ENCODE data around the gene SCAPER. TPM values are rescaled to one million over a fixed set of nuclear protein-coding genes. Genes with fewer than 3 reads are reported as not detected.
"Not testable (repeated sequence)": the region's sequence is repeated elsewhere in the genome, so short reads cannot be mapped to it uniquely, and the experiment has no call there.

SCAPER gene
- total RNA-seq, 4 donors from 2014 or later: 29.9 to 86.6 (median 45.6) TPM

GRCh38 chr15:76823890-76824289 is 81.2 kb downstream of the SCAPER start:
- H3K9me3 ChIP-seq: no peaks in the 10 kb centered on the region

GRCh38 chr15:76823303-76823702 is 81.8 kb downstream of the SCAPER start:
- H3K4me3 ChIP-seq: no peak overlapping the region
- no peak overlapping the region for H3K27ac ChIP-seq
- H3K36me3 ChIP-seq: no peaks in the 10 kb centered on the region
- no peak for DNase-seq
- no peaks in the 10 kb centered on the region for H3K4me1 ChIP-seq
- no peaks in the 10 kb centered on the region for H3K9me3 ChIP-seq
- no peak for TF ChIP-seq POLR2A (IDR thresholded peaks at IDR 0.05)
- no peak for TF ChIP-seq CTCF (IDR thresholded peaks at IDR 0.05)
- H3K27me3 ChIP-seq: no peaks in the 10 kb centered on the region

More at GRCh38 chr15:76823890-76824289, 81.2 kb downstream of the SCAPER start:
- Histone ChIP-seq H3K27me3 (no peaks in the 10 kb centered on the region), H3K4me1 (no peaks in the 10 kb centered on the region), H3K36me3 (no peaks in the 10 kb centered on the region), H3K27ac (no peak overlapping the region), H3K4me3 (no peak overlapping the region)
- TF ChIP-seq POLR2A (IDR thresholded peaks at IDR 0.05): no peak
- no peak for TF ChIP-seq CTCF (IDR thresholded peaks at IDR 0.05)
- no peak for DNase-seq

DNA sequence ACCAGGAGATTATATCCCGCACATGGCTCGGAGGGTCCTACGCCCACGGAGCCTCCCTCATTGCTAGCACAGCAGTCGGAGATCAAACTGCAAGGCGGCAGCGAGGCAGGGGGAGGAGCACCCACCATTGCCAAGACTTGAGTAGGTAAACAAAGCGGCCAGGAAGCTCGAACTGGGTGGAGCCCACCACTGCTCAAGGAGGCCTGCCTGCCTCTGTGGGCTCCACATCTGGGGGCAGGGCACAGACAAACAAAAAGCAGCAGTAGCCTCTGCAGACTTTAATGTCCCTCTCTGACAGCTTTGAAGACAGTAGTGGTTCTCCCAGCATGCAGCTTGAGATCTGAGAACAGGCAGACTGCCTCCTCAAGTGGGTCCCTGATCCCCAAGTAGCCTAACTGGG is 86.2 kb downstream of the SCAPER start:
- DNase-seq, H3K36me3 ChIP-seq, H3K4me1 ChIP-seq, H3K27me3 ChIP-seq, H3K27ac ChIP-seq, H3K9me3 ChIP-seq, H3K4me3 ChIP-seq: not testable (repeated sequence)

DNA sequence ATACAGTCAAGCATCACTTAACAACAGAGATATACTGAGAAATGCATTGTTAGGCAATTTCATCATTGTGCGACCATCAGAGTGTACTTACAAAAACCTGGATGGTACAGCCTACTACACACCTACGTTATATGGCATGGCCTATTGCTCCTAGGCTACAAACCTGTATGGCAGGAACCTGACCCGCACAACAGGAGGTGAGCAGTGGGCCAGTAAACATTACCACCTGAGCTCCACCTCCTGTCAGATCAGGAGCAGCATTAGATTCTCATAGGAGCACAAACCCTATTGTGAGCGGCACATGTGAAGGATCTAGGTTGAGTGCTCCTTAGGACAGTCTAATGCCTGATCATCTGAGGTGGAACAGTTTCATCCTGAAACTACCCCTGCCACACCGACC is 89.7 kb downstream of the SCAPER start:
- TF ChIP-seq POLR2A (IDR thresholded peaks at IDR 0.05) (no peak), CTCF (IDR thresholded peaks at IDR 0.05) (no peak)
- Histone ChIP-seq H3K4me1 (no peaks in the 10 kb centered on the region), H3K27me3 (no peaks in the 10 kb centered on the region), H3K9me3 (no peaks in the 10 kb centered on the region), H3K4me3 (no peak overlapping the region), H3K27ac (no peak overlapping the region), H3K36me3 (no peaks in the 10 kb centered on the region)
- no peak for DNase-seq

GRCh38 chr15:76812381-76812780 is 92.8 kb downstream of the SCAPER start:
- Histone ChIP-seq H3K36me3 (no peaks in the 10 kb centered on the region), H3K9me3 (no peaks in the 10 kb centered on the region), H3K27ac (no peak overlapping the region), H3K27me3 (no peaks in the 10 kb centered on the region), H3K4me1 (no peaks in the 10 kb centered on the region), H3K4me3 (no peak overlapping the region)
- no peak for TF ChIP-seq POLR2A (IDR thresholded peaks at IDR 0.05)
- no peak for TF ChIP-seq CTCF (IDR thresholded peaks at IDR 0.05)
- no peak for DNase-seq

DNA sequence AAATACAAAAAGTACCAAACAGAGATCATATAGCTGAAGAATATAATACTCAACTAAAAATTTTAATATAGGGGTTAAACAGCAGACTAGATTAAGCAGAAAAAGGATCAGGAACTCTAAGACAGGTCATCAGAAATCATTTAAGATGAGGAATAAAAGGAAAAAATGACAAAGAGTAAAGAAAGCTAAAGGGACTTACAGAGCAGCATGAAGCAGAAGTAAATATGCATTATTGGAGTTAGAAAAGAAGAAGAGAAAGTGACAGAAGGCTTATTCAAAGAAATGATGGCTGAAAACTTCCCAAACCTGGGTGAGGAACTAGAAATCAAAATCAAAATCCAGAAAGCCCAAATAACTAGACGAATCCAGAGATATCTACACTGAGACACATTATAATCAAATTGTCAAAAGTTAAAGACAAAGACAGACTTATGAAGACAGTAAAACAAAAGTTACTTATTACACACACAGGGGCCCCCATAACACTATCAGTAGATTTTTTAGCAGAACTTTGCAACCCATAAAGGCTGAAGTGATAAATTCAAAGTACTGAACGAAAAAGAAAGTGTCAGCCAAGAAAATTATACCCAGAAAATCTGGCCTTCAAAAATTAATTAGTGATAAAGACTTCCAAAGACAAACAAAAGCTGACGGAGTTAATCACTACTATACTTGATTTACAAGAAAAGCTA is 95.6 kb downstream of the SCAPER start:
- Histone ChIP-seq H3K27me3 (no peaks in the 10 kb centered on the region), H3K4me1 (no peaks in the 10 kb centered on the region), H3K4me3 (no peak overlapping the region), H3K9me3 (no peaks in the 10 kb centered on the region), H3K36me3 (no peaks in the 10 kb centered on the region), H3K27ac (no peak overlapping the region)
- no peak for DNase-seq
- TF ChIP-seq CTCF (IDR thresholded peaks at IDR 0.05): no peak
- no peak for TF ChIP-seq POLR2A (IDR thresholded peaks at IDR 0.05)

Data from Peyer's patch (tissue), 4 donors.